Measurements from ENCODE around the gene RANBP1. TPM values are rescaled to one million over a fixed set of nuclear protein-coding genes. Genes with fewer than 3 reads are reported as not detected.

The RANBP1 gene
- total and polyA plus RNA-seq, 2 of the 4 experiments (the other 2 are of a cell fraction) = 173 to 376 TPM

GRCh38 chr22:20087319-20088262 lies 28.3 kb upstream of the RANBP1 start:
- POLR2A ChIA-PET (ENCODE audit: unreplicated experiment) = no interaction called here
- intact Hi-C loops (cut with micrococcal nuclease) = no loop called here

More at GRCh38 chr22:20087319-20088262, 28.3 kb upstream of the RANBP1 start:
- peaks cover 75% of the 10 kb centered on the region for H4K20me1 ChIP-seq (ENCODE audit: insufficient read depth, low read length)
- DNase-seq = no peak
- H3K4ac ChIP-seq (ENCODE audit: low read depth, low read length) = no peak overlapping the region
- H2AK9ac ChIP-seq (replicated peaks; ENCODE audit: low read depth, low read length, poor library complexity) = no peak overlapping the region
- H2AK5ac ChIP-seq (ENCODE audit: low read depth, low read length) = no peak overlapping the region
- peaks cover 17% of the 10 kb centered on the region for H3K4me1 ChIP-seq (ENCODE audit: control insufficient read depth, insufficient read depth, low read length)
- H2BK120ac ChIP-seq (ENCODE audit: low read depth, low read length) = no peak overlapping the region
- no peak overlapping the region for H3K56ac ChIP-seq (ENCODE audit: extremely low read depth, insufficient read depth, low read length)
- no peaks in the 10 kb centered on the region for H3K27me3 ChIP-seq (ENCODE audit: control insufficient read depth, insufficient read depth, low read length)
- H2BK15ac ChIP-seq (ENCODE audit: low read depth, low read length) = no peak overlapping the region
- H3K18ac ChIP-seq (ENCODE audit: low read depth, low read length) = no peak overlapping the region
- no peak overlapping the region for H2BK20ac ChIP-seq (ENCODE audit: low read depth, low read length)
- no peak overlapping the region for H3K4me2 ChIP-seq (ENCODE audit: low read depth, low read length)
- no TSS peak for BruUV-seq (replicated peaks)
- H2AFZ ChIP-seq (replicated peaks; ENCODE audit: low read length, poor library complexity) = no peak overlapping the region
- CTCF ChIA-PET = interaction anchor here (0.6 kb wide), 1 partner anchor 76 kb away, joined by 9 read pairs; no protein-coding TSS in a partner anchor
- no peak overlapping the region for H3K4me3 ChIP-seq (ENCODE audit: insufficient read depth, low read depth, low read length)
- in situ Hi-C loops (cut with MboI; ENCODE audit: low sequenced_read_pairs) = no loop called here
- H4K91ac ChIP-seq (ENCODE audit: insufficient read depth, low read depth, low read length) = no peak overlapping the region
- dilution Hi-C loops (cut with HindIII; ENCODE audit: low sequenced_read_pairs, unreplicated experiment) = no loop called here
- no peak overlapping the region for H2BK5ac ChIP-seq (ENCODE audit: low read depth, low read length, poor library complexity, severe bottlenecking)
- peaks cover 22% of the 10 kb centered on the region for H3K9me1 ChIP-seq (ENCODE audit: insufficient read depth, low read length)
- H3K79me1 ChIP-seq (ENCODE audit: low read depth in 1 of 2, low read length in 2 of 2) = peaks cover 24 to 89% of the 10 kb centered on the region in 2 experiments
- no peak overlapping the region for H3K9ac ChIP-seq (ENCODE audit: low read depth, low read length)
- no peak for TF ChIP-seq CEBPB (IDR thresholded peaks at IDR 0.05; ENCODE audit: low read depth, low read length)
- no peak for TF ChIP-seq BHLHE40 (IDR thresholded peaks at IDR 0.05; ENCODE audit: low read depth, low read length)
- TF ChIP-seq MXI1 (IDR thresholded peaks at IDR 0.05; ENCODE audit: borderline replicate concordance, low read depth, low read length) = no peak
- TF ChIP-seq, protein P1, sequence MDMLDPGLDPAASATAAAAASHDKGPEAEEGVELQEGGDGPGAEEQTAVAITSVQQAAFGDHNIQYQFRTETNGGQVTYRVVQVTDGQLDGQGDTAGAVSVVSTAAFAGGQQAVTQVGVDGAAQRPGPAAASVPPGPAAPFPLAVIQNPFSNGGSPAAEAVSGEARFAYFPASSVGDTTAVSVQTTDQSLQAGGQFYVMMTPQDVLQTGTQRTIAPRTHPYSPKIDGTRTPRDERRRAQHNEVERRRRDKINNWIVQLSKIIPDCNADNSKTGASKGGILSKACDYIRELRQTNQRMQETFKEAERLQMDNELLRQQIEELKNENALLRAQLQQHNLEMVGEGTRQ (IDR thresholded peaks at IDR 0.05; ENCODE audit: low read depth, low read length) = no peak
- no peak for TF ChIP-seq MAFK (IDR thresholded peaks at IDR 0.05; ENCODE audit: low read depth, low read length)
- no peak for TF ChIP-seq SMC3 (IDR thresholded peaks at IDR 0.05; ENCODE audit: low read depth, low read length)
- no peak for TF ChIP-seq FOS (IDR thresholded peaks at IDR 0.05; ENCODE audit: low read depth, low read length)
- TF ChIP-seq, protein P2, sequence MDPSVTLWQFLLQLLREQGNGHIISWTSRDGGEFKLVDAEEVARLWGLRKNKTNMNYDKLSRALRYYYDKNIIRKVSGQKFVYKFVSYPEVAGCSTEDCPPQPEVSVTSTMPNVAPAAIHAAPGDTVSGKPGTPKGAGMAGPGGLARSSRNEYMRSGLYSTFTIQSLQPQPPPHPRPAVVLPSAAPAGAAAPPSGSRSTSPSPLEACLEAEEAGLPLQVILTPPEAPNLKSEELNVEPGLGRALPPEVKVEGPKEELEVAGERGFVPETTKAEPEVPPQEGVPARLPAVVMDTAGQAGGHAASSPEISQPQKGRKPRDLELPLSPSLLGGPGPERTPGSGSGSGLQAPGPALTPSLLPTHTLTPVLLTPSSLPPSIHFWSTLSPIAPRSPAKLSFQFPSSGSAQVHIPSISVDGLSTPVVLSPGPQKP (IDR thresholded peaks at IDR 0.05; ENCODE audit: borderline replicate concordance, low read depth, low read length) = no peak
- no peak for TF ChIP-seq RAD21 (IDR thresholded peaks at IDR 0.05; ENCODE audit: low read length)
- TF ChIP-seq POLR2A (IDR thresholded peaks at IDR 0.05; ENCODE audit: low read depth, low read length) = no peak
- TF ChIP-seq CTCF (conservative IDR thresholded peaks at IDR 0.05; ENCODE audit: low read depth, low read length) = no peak
- no peak for TF ChIP-seq NFE2L2 (IDR thresholded peaks at IDR 0.05; ENCODE audit: low read depth, low read length)
- no peak for TF ChIP-seq RCOR1 (IDR thresholded peaks at IDR 0.05; ENCODE audit: insufficient replicate concordance, low read length)
- TF ChIP-seq MAZ (IDR thresholded peaks at IDR 0.05; ENCODE audit: borderline replicate concordance, low read depth, low read length) = no peak
- H3K14ac ChIP-seq (replicated peaks; ENCODE audit: low read depth, low read length) = no peak overlapping the region
- H4K8ac ChIP-seq (ENCODE audit: low read depth in 2 of 2, low read length in 2 of 2) = no peak overlapping the region
- ATAC-seq (ENCODE audit: low read depth) = no peak
- H4K5ac ChIP-seq (ENCODE audit: low read depth, low read length) = no peak overlapping the region
- WGBS, 2 experiments (ENCODE audit: extremely low coverage in 2 of 2, insufficient read length in 1 of 2) = 98% methylated on average over 7 of the region's 14 CpGs; no CpG with 5 or more reads in 1 of the 2 experiments
- peaks cover 64% of the 10 kb centered on the region for H3K36me3 ChIP-seq (ENCODE audit: control insufficient read depth, insufficient read depth, low read length)
- no peak overlapping the region for H3K27ac ChIP-seq (ENCODE audit: insufficient read depth, low read length)
- H3K23ac ChIP-seq (ENCODE audit: low read depth, low read length) = no peak overlapping the region
- no peaks in the 10 kb centered on the region for H3K9me3 ChIP-seq (ENCODE audit: control insufficient read depth, insufficient read depth, low read length)

Data from IMR-90 (cell line).